HG03097 (cell line): ENCODE measurements around the gene IL17RA.
A peak's percentile ranks its signal among the peaks of the same experiment; 100 is the strongest.

Experiments used
- ATAC-seq: cut with Tn5 transposase; IDR thresholded peaks from one replicate; pipeline ENCODE4 v1.9.1; 2021; ENCODE audit not compliant: unreplicated experiment, low FRiP score

Gene IL17RA

DNA sequence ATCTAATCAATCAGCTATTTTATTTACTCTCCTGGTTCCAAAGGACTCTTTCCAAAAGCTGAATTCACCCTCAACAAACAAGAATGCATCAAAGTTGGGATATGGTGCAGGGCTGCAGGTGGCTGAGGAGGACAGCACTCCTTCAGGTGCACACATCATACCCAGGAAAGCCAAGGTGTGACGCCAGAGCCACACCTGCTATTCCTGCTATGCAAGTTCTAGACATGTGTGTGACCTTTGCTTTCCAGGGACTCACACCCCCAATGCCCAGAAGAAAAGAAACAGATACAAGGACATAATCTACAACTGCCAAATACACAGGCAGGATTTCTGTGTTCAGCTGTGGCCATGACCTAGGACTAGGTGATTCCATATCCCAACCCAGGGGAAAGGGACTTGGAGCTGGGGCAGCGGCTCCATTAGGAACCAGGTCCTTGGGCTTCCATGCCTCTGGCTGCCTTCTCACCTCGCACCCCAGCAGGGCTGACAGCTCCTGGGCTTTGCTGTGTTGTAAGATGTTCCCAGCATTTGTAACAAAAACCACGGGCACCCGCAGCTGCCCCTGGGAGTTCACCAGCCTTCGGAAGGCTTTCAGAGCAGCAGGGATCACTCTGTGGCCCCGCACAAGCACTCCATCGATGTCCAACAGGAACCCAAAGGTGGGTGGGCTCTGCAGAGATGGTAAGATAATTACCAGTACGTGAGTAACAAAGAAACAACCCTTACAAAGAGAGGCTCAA is 64.4 kb downstream of the IL17RA start:
- ATAC-seq = no peak

DNA sequence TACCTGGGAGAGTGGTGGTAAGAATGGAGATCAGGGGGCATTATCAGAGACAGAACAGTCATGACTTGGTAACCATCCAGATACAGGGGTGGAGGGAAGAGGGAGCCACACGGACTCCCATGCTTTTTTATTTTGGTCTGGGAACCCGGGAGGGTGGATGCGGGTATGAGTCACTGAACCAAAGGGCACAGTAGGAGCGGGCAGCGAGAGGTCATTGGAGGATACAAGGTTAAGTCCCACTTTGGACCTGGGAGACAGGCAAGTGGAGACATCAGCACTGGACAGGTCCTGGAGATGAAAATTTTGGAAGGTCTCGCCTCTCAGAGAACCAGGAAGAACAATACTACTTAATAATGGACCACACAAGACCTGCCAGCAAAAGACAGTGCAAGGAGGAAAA is 67.5 kb downstream of the IL17RA start:
- ATAC-seq = no peak

- no peak for ATAC-seq
Measured at GRCh38 chr22:17152971-17153370, 68.2 kb downstream of the IL17RA start.

GRCh38 chr22:17155941-17156340 is 71.1 kb downstream of the IL17RA start:
- no peak for ATAC-seq

GRCh38 chr22:17157714-17158113 is 72.9 kb downstream of the IL17RA start:
- no peak for ATAC-seq

- ATAC-seq = no peak
Measured at GRCh38 chr22:17158176-17158567, 73.4 kb downstream of the IL17RA start.

GRCh38 chr22:17158568-17159503 is 74.0 kb downstream of the IL17RA start, which contains the start of gene HDHD5:
TSS of gene HDHD5 (minus strand) at chr22:17159277. CDS start at chr22:17159251, 26 bp downstream.
- ATAC-seq = peak; percentile 74

DNA sequence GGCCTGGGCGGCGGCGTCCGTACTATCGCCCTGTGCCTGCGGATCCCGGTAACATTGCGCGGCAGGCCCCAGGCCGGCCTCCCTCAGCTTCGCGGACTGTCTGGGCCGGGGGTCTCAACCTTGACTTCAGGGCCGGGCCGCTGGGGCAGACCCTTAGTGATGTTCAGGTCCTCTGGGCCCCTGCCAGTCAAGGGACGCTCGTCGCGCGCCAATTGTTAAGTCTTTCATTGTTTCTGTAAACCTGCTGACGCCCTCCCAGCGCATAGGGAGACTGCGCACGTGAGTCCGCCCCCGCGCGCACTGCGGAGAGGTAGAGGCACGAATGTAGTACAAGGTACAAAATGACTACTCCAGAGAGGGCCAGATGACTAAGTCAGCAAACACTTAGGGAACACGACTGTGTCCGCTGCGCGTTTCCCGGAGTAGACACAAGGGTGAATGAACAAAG is 74.7 kb downstream of the IL17RA start:
- peak; percentile 17 for ATAC-seq

DNA sequence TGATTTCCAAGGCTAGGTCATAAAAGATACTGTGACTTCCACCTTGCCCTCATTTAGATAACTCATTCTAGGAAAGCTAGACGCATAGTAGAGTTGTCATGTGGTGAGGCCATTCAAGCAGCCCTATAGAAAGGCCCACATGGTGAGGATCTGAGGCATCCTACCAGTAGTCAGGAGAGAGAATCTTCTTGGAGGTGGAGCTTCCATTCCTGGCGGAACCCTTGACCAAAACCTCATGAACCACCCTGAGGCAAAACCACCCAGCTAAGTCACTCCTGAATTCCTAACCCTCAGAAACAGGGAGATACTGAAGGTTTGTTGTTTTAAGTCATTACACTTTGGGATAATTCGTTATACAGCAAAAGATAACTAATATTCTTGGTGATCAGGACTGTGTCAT is 77.2 kb downstream of the IL17RA start:
- no peak for ATAC-seq

GRCh38 chr22:17162731-17163130 is 77.9 kb downstream of the IL17RA start:
- no peak for ATAC-seq

DNA sequence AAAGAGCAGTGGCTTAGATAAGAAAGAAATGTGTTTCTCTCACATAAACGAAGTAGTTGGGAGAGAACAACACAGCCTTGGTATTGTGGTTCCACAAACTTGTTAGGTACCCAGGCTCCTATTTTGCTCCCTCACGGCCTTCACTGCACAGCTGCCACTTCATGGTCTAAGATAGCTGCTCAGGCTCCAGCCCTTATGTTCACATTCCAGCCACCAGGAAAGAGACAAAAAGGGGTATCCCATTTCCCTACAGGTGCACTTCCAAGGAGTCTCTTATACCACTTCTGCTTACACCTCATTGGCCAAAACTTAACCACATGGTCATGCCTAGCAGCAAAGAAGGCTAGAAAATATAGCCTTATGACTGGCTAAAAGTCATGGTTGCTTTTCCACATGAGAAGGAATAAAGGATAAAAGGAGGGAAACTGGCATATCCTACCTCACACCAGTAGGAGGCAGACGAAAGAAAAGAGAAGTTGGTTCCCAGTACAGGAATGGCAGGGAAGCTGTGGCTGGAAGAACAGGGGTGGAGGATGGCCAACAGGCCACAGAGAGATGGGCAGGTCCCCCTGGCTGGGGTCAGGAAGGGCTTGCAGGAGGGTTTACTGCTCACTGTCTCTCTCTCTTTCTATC is 79.7 kb downstream of the IL17RA start:
- ATAC-seq = no peak
